ENCODE results near the gene ZNF334.
A peak's percentile ranks its signal among the peaks of the same experiment; 100 is the strongest.

ZNF334 gene

GRCh38 chr20:46512943-46513844, at the start of gene ZNF334:
Gene ZNF334, minus strand, starts transcription at chr20:46513559. Its CDS starts 1,457 bp downstream, at chr20:46512102.
- FAIRE-seq, result peak; percentile 5
- no peak for DNase-seq (ENCODE audit: extremely low spot score, insufficient read length, low read depth)

- FAIRE-seq, result peak; percentile 95
Measured at GRCh38 chr20:46562373-46563169, 49.2 kb upstream of the ZNF334 start.

GRCh38 chr20:46562009-46562372, 48.6 kb upstream of the ZNF334 start:
- FAIRE-seq, result no peak
- no peak for DNase-seq (ENCODE audit: extremely low spot score, insufficient read length, low read depth)

More at GRCh38 chr20:46562373-46563169, 49.2 kb upstream of the ZNF334 start:
- peak; percentile 67 for DNase-seq (ENCODE audit: extremely low spot score, insufficient read length, low read depth)

- DNase-seq (ENCODE audit: extremely low spot score, insufficient read length, low read depth), result no peak
- FAIRE-seq, result no peak
Measured at GRCh38 chr20:46559685-46560440, 46.5 kb upstream of the ZNF334 start.

GRCh38 chr20:46559001-46559400, 45.6 kb upstream of the ZNF334 start:
- FAIRE-seq (no peak), DNase-seq (ENCODE audit: extremely low spot score, insufficient read length, low read depth) (no peak)

DNA sequence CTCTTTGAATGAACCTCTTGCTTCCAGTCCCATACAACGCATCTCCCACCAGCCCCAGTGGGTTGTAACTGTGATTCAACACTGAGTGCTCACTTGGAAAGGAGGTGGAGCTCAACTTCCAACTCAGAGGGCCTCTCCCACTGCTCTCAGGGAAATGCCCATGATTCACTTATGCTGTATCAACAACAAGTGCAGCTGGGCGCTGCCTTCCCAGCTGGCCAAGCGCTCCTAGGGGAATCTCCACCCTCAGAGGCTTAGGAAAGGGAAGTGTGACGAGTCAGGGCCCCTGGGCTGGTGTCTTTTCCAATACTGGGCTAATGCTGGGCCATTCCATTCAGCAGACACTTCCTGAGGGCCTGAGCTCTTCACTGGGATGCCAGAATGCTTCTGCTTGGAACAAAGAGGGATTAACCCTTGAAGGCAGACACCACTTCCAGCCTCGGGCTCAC, 45.2 kb upstream of the ZNF334 start:
- FAIRE-seq, result no peak

GRCh38 chr20:46557231-46557956, 44.0 kb upstream of the ZNF334 start:
- DNase-seq (ENCODE audit: extremely low spot score, insufficient read length, low read depth) (no peak), FAIRE-seq (no peak)

More for the DNA sequence above, 45.2 kb upstream of the ZNF334 start:
- DNase-seq (ENCODE audit: extremely low spot score, insufficient read length, low read depth), result no peak

DNA sequence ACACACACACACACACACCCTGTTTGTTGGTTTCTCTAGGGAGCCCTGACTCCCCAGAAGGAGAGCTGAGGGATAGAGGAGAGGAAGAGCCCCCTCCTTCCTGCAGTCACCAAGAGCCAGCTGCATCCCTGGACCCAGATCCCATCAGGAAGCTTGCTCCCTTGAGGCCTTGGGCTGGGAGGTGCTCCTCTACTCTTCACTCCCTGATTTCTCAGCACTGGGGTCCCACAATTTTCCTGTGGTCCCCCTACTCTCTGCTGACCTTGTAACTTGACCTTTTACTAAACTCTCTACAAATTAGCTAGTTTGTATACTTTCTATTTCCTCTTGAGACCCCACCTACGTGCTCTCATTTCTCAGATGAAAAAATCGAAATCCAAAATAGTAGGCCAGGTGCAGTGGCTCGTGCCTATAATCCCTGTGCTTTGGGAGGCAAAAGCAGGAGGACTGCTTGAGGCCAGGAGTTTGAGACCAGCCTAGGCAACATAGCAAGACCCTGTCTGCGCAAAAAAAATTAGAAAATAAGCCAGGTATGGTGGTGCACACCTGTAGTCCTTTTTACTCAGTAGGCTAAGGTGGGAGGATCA, 42.1 kb upstream of the ZNF334 start:
- DNase-seq (ENCODE audit: extremely low spot score, insufficient read length, low read depth), result no peak
- no peak for FAIRE-seq

- no peak for DNase-seq (ENCODE audit: extremely low spot score, insufficient read length, low read depth)
Measured at GRCh38 chr20:46554828-46555227, 41.5 kb upstream of the ZNF334 start.

GRCh38 chr20:46553926-46554325, 40.6 kb upstream of the ZNF334 start:
- no peak for FAIRE-seq
- no peak for DNase-seq (ENCODE audit: extremely low spot score, insufficient read length, low read depth)

More at GRCh38 chr20:46554828-46555227, 41.5 kb upstream of the ZNF334 start:
- FAIRE-seq, result no peak

DNA sequence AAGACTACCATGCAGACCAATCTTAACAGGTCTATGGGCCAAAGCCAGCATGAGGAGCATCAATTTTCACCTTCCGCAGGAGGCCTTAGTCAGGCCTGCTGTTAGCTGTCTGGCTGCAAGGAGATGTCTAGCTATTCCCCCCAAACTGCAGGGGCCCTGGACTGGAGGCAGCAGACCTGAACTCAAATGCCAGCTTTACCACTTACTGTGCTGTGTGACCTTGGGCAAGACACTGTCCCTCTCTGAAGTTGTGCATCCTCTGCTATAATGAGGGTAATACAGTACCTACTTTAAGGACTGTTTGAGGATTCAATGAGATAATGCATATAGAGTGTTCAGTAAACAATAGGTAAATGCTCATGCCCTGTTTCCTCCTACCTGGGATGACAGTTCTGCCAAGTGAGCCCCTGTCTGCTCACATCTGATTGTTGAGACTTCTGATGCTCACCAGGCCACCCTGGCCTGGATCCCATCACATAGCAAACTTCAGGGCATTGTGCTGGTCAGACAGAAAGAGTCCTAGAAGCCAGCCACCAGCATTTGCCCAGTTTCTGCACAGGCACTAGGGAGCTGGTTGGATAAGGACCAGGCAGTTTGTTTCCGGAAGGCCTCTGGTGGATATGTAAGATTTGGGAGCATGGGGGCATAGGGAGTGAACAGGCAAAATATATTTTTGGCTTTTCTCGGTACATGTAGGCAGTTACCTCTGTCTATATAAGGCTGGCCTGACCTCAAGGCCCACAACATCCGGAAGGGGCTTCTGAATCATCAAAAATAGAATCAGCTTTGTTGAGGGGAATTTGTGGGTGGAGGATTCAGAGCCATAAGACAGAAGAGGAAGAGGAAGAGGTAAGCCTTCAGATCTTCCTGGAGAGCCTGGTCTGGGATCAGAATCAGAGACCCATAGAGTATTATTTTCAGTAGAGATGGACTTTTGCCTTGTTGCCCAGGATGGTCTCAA, 39.4 kb upstream of the ZNF334 start:
- peak; percentile 46 for DNase-seq (ENCODE audit: extremely low spot score, insufficient read length, low read depth)
- FAIRE-seq, result peak; percentile 88

DNA sequence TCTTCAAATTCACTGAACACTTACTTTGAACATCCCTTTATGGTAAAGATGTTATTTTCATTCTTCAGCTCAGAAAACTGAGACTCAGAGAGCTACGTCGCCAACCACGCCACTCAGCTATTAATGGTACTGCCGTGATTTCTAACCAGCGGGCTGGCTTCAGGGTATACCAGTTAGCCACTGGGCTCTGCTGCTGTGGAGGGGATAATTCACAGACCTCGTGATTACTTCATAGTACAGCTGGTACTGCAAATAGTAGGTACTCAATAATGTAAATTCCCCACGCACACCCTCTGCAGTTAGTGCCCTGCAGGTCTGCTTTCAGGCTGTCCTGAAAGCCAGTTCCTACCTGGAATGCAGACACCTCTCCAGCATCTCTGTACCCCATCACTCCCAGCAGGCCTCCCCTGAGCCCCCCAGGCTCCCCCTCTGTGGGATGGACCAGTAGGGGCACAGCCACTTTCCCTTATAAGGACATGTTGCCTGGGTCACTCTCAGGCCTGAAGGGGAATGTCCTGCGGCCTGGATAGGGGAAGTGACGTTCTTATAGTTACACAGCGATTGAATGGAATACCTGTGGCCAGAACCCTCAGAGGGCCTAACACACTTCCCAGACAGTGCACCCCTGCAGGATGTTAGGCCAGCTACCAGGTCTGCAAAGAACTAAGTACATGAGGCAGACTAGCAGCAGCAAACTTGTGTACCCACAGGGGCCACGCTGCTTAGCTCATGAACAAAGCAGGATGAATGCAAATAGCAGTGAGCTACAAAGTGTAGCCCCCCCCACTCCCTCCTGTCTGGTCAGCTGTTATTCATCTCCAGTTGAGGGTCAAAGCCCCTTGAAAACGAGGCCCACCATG, 38.4 kb upstream of the ZNF334 start:
- FAIRE-seq, result peak; percentile 21
- DNase-seq (ENCODE audit: extremely low spot score, insufficient read length, low read depth), result no peak

DNA sequence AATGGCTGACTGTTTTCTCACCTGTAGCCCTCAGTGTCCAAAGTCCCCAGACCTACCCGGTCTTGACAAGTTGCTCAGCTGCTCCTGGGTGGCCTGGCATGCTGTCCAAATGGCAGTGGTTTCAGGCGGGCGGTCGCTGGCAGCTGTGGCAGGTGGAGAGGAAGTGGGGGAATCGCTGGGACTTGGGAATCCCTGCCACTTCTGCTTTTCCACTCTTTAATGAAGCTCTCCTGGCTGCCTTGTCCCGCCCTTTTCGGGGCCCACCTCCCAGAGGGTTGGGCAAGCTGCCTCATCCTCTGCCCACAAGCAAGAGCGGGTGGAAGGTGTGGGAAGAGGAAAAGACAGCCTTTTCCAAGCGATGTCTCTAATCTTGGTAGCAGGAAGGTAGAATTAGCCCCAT, 37.1 kb upstream of the ZNF334 start, which contains the start of gene OCSTAMP:
Gene OCSTAMP, minus strand, starts transcription at position 194 of the 400 bp plus-strand sequence. Its CDS starts 94 bp downstream, at position 100.
- DNase-seq (ENCODE audit: extremely low spot score, insufficient read length, low read depth), result no peak
- FAIRE-seq, result no peak

DNA sequence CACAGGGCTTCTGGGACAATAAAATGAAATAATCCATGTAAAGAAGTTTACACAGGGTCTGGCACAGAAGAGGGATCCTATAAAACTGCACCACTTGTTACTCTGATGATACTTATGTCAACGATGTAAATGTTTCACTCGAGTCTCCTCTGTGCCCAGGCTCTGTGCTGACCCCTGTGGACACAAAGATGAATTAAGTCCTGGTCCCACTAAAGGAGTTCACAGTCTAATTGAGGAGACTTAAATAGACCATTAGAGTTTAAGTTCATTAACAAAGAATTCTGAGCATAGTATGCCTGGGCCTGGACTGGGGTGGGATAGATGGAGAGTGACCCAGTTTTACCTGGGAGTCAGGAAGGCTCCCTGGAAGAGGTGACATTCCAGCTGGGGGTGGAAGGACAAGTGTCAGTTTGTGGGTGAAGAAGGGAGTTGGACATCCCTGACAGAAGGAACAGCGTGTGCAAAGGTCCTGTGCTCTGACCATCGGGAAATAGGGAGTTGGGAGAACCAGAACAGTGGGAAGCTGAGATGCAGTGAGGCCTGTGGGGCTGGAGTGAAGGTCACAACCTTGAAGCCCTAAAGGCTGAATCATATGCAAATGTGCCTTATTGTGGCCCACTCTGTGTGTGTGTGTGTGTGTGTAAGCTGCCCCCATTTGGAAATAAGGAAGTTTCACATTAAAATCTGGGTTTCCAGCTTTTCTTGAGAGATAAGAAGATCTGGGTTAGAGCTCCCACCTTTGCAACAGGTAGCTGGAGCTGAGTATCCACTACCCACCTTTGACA, 36.0 kb upstream of the ZNF334 start:
- no peak for DNase-seq (ENCODE audit: extremely low spot score, insufficient read length, low read depth)
- FAIRE-seq, result no peak

GRCh38 chr20:46548688-46549087, 35.3 kb upstream of the ZNF334 start:
- no peak for DNase-seq (ENCODE audit: extremely low spot score, insufficient read length, low read depth)
- FAIRE-seq, result no peak

- FAIRE-seq (no peak), DNase-seq (ENCODE audit: extremely low spot score, insufficient read length, low read depth) (no peak)
Measured at GRCh38 chr20:46547995-46548394, 34.6 kb upstream of the ZNF334 start.
